Measurements from ENCODE around the gene CAMK2A. TPM values are rescaled to one million over a fixed set of nuclear protein-coding genes. Genes with fewer than 3 reads are reported as not detected.

CAMK2A gene
- total RNA-seq, 1 experiment from 2014 or later, result 0.13 TPM

DNA sequence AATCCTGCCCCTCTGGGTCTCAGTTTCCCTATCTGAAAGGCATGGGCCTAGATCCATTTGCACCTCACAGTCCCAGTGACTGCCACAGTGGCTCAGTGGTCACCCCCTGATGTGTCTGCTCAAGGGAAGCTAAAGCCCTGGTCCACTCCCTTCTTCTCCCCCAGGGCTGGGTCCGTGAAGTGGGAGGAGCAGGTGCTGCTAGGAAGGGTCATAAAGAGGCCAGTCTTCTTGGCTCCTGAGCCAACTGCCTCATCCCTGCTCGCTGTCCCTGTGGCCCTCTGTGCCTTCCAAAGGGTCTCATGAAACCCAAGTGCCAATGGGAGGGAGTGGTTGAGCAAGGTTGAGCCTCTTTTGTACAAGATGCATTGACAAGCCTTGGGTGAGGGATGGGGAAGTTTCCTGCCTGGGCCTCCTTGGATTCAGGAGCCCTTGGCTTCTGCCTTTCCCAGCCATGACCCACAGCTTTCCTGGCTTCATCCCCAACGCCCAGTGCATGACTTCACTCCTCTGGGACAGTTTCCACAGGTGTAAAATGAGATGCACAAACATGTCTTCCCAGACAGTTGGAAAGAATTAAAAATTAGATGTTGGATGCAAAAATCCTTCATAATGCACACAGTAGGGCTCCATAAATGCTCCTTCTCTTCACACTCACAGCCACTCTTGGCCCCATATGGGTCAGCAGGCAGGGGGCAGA, 101.3 kb downstream of the CAMK2A start:
- H3K27me3 ChIP-seq (ENCODE audit: insufficient read depth, low read depth), result peaks cover 25% of the 10 kb centered on the region

DNA sequence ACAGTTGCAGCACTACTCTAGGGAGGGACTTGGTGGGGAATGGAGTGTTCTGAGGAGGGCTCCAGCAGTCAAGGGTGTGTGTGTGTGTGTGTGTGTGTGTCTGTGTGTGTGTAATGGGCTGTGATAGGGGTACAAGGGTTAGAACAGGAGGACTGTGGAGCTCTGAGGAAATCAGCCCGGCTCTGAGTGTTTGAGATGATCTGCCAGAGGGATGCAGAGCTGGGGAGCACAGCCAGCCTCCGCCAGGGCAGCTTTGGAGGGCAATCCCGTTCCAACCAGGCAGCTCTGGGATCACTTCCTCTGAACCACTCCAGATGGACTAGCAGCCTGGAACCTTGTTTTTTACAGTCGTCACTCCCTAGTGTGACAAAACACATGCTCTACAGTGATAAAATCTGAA, 102.7 kb downstream of the CAMK2A start:
- Histone ChIP-seq H2AFZ (no peak overlapping the region), H3K4me3 (no peak overlapping the region), H3K36me3 (ENCODE audit: low read depth) (no peaks in the 10 kb centered on the region), H3K9me3 (ENCODE audit: insufficient read depth, low read depth) (no peaks in the 10 kb centered on the region), H3K4me1 (replicated peaks; ENCODE audit: insufficient read depth) (0 out of 2 replicates have a peak, but pooled peaks cover 5% of the 10 kb centered on the region), H3K4me2 (no peak overlapping the region), H3F3A (ENCODE audit: insufficient read depth, low read depth) (no peaks in the 10 kb centered on the region), H4K20me1 (ENCODE audit: insufficient read depth) (no peaks in the 10 kb centered on the region), H3K79me2 (ENCODE audit: low read depth) (no peaks in the 10 kb centered on the region), H3K27ac (no peak overlapping the region), H3K9me2 (ENCODE audit: insufficient read depth) (no peaks in the 10 kb centered on the region), H3K27me3 (ENCODE audit: insufficient read depth, low read depth) (peaks cover 21% of the 10 kb centered on the region)
- no TSS peak for BruUV-seq (replicated peaks)
- intact Hi-C loops (cut with micrococcal nuclease; ENCODE audit: unreplicated experiment), result no loop called here
- POLR2A ChIA-PET (ENCODE audit: unreplicated experiment), result no interaction called here
- TF ChIP-seq EZH2 (IDR thresholded peaks at IDR 0.05; ENCODE audit: low read depth), result no peak
- TF ChIP-seq, protein P1, sequence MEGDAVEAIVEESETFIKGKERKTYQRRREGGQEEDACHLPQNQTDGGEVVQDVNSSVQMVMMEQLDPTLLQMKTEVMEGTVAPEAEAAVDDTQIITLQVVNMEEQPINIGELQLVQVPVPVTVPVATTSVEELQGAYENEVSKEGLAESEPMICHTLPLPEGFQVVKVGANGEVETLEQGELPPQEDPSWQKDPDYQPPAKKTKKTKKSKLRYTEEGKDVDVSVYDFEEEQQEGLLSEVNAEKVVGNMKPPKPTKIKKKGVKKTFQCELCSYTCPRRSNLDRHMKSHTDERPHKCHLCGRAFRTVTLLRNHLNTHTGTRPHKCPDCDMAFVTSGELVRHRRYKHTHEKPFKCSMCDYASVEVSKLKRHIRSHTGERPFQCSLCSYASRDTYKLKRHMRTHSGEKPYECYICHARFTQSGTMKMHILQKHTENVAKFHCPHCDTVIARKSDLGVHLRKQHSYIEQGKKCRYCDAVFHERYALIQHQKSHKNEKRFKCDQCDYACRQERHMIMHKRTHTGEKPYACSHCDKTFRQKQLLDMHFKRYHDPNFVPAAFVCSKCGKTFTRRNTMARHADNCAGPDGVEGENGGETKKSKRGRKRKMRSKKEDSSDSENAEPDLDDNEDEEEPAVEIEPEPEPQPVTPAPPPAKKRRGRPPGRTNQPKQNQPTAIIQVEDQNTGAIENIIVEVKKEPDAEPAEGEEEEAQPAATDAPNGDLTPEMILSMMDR (conservative IDR thresholded peaks at IDR 0.05), result no peak
- DNase-seq, result no peak
- CTCF ChIA-PET, result no interaction called here

More for the DNA sequence above, 101.3 kb downstream of the CAMK2A start:
- ChIA-PET POLR2A (ENCODE audit: unreplicated experiment) (interaction anchor here (0.9 kb wide), 1 partner anchor 9 kb away, joined by 5 read pairs; no protein-coding TSS in a partner anchor), CTCF (no interaction called here)
- TF ChIP-seq EZH2 (IDR thresholded peaks at IDR 0.05; ENCODE audit: low read depth), result no peak
- TF ChIP-seq, protein P1 (conservative IDR thresholded peaks at IDR 0.05), result no peak
- H3K36me3 ChIP-seq (ENCODE audit: low read depth), result no peaks in the 10 kb centered on the region
- H3K4me1 ChIP-seq (replicated peaks; ENCODE audit: insufficient read depth), result 0 out of 2 replicates have a peak, but pooled peaks cover 5% of the 10 kb centered on the region
- no peak overlapping the region for H3K4me2 ChIP-seq
- DNase-seq, result no peak
- H4K20me1 ChIP-seq (ENCODE audit: insufficient read depth), result no peaks in the 10 kb centered on the region
- H3F3A ChIP-seq (ENCODE audit: insufficient read depth, low read depth), result no peaks in the 10 kb centered on the region
- intact Hi-C loops (cut with micrococcal nuclease; ENCODE audit: unreplicated experiment), result no loop called here
- no TSS peak for BruUV-seq (replicated peaks)
- no peaks in the 10 kb centered on the region for H3K79me2 ChIP-seq (ENCODE audit: low read depth)
- H3K27ac ChIP-seq, result no peak overlapping the region
- H3K4me3 ChIP-seq, result no peak overlapping the region
- H2AFZ ChIP-seq, result no peak overlapping the region
- no peaks in the 10 kb centered on the region for H3K9me2 ChIP-seq (ENCODE audit: insufficient read depth)
- no peaks in the 10 kb centered on the region for H3K9me3 ChIP-seq (ENCODE audit: insufficient read depth, low read depth)

GRCh38 chr5:150186137-150186536, 103.4 kb downstream of the CAMK2A start:
- Histone ChIP-seq H2AFZ (no peak overlapping the region), H3K4me1 (replicated peaks; ENCODE audit: insufficient read depth) (0 out of 2 replicates have a peak, but pooled peaks cover 5% of the 10 kb centered on the region), H3K36me3 (ENCODE audit: low read depth) (no peaks in the 10 kb centered on the region), H3K9me2 (ENCODE audit: insufficient read depth) (no peaks in the 10 kb centered on the region), H3K27ac (no peak overlapping the region), H3K9me3 (ENCODE audit: insufficient read depth, low read depth) (no peaks in the 10 kb centered on the region), H3K27me3 (ENCODE audit: insufficient read depth, low read depth) (peaks cover 21% of the 10 kb centered on the region), H3F3A (ENCODE audit: insufficient read depth, low read depth) (no peaks in the 10 kb centered on the region), H3K4me2 (no peak overlapping the region), H3K4me3 (no peak overlapping the region), H4K20me1 (ENCODE audit: insufficient read depth) (no peaks in the 10 kb centered on the region), H3K79me2 (ENCODE audit: low read depth) (no peaks in the 10 kb centered on the region)
- BruUV-seq (replicated peaks), result no TSS peak
- no peak for TF ChIP-seq EZH2 (IDR thresholded peaks at IDR 0.05; ENCODE audit: low read depth)
- TF ChIP-seq, protein P1 (conservative IDR thresholded peaks at IDR 0.05), result no peak
- intact Hi-C loops (cut with micrococcal nuclease; ENCODE audit: unreplicated experiment), result no loop called here
- POLR2A ChIA-PET (ENCODE audit: unreplicated experiment), result no interaction called here
- CTCF ChIA-PET, result no interaction called here
- no peak for DNase-seq
